ENCODE data around the gene SLC4A2.
"Not testable (repeated sequence)": the region's sequence is repeated elsewhere in the genome, so short reads cannot be mapped to it uniquely, and the experiment has no call there.

Gene SLC4A2

GRCh38 chr7:151059367-151060112, at the start of gene SLC4A2:
TSS of gene SLC4A2 (plus strand) at chr7:151059589. CDS start at chr7:151061988, 2,399 bp downstream.
- DNase-seq = peak; percentile 64

GRCh38 chr7:151010037-151010306, 49.4 kb upstream of the SLC4A2 start:
- DNase-seq = no peak

- no peak for DNase-seq
These were observed 48.9 kb upstream of the SLC4A2 start for GRCh38 chr7:151010307-151011096.

GRCh38 chr7:151011097-151011409, 48.3 kb upstream of the SLC4A2 start:
- no peak for DNase-seq

- DNase-seq = not testable (repeated sequence)
These were observed 47.8 kb upstream of the SLC4A2 start for GRCh38 chr7:151011616-151012015.

GRCh38 chr7:151012031-151012692, 47.2 kb upstream of the SLC4A2 start:
- DNase-seq = no peak

- DNase-seq = no peak
These were observed 46.5 kb upstream of the SLC4A2 start for GRCh38 chr7:151012911-151013347.

- no peak for DNase-seq
These were observed 46.0 kb upstream of the SLC4A2 start for GRCh38 chr7:151013356-151013732.

GRCh38 chr7:151013733-151014497, 45.5 kb upstream of the SLC4A2 start:
- no peak for DNase-seq

- no peak for DNase-seq
These were observed 44.4 kb upstream of the SLC4A2 start for GRCh38 chr7:151014950-151015349.

- DNase-seq = no peak
These were observed 43.4 kb upstream of the SLC4A2 start for GRCh38 chr7:151015967-151016366.

- DNase-seq = no peak
These were observed 42.9 kb upstream of the SLC4A2 start for GRCh38 chr7:151016505-151016904.

GRCh38 chr7:151016942-151017341, 42.4 kb upstream of the SLC4A2 start:
- DNase-seq = no peak

GRCh38 chr7:151017370-151017952, 41.9 kb upstream of the SLC4A2 start:
- no peak for DNase-seq

- DNase-seq = no peak
These were observed 41.4 kb upstream of the SLC4A2 start for GRCh38 chr7:151017953-151018420.

GRCh38 chr7:151018421-151019129, 40.8 kb upstream of the SLC4A2 start:
- DNase-seq = no peak

GRCh38 chr7:151019130-151019447, 40.3 kb upstream of the SLC4A2 start:
- DNase-seq = no peak

GRCh38 chr7:151020231-151020630, 39.2 kb upstream of the SLC4A2 start:
- no peak for DNase-seq

GRCh38 chr7:151023232-151023631, 36.2 kb upstream of the SLC4A2 start:
- no peak for DNase-seq

- no peak for DNase-seq
These were observed 34.8 kb upstream of the SLC4A2 start, which contains the start of gene ATG9B for GRCh38 chr7:151024435-151025056. TSS of gene ATG9B (minus strand) at chr7:151024494. CDS start at chr7:151024423, 71 bp downstream.

GRCh38 chr7:151025924-151026671, 33.3 kb upstream of the SLC4A2 start:
- no peak for DNase-seq
